Renal pelvis (tissue), 4 donors: ENCODE measurements around the gene PRM3. TPM values are rescaled to one million over a fixed set of nuclear protein-coding genes. Genes with fewer than 3 reads are reported as not detected.

Source experiments
- DNase-seq: peaks from one replicate; pipeline ENCODE4 v3.0.0-alpha.2; 2013
- polyA plus RNA-seq, 3 donors: library from polyadenylated mRNA; unstranded; fragments of 120-200 nt; gene quantifications; one replicate each; pipeline ENCODE4 v1.2.1, GENCODE V29; 2013; ENCODE audit not compliant: insufficient read length in 3 of 3

The PRM3 gene
- polyA plus RNA-seq, 3 donors: not detected

DNA sequence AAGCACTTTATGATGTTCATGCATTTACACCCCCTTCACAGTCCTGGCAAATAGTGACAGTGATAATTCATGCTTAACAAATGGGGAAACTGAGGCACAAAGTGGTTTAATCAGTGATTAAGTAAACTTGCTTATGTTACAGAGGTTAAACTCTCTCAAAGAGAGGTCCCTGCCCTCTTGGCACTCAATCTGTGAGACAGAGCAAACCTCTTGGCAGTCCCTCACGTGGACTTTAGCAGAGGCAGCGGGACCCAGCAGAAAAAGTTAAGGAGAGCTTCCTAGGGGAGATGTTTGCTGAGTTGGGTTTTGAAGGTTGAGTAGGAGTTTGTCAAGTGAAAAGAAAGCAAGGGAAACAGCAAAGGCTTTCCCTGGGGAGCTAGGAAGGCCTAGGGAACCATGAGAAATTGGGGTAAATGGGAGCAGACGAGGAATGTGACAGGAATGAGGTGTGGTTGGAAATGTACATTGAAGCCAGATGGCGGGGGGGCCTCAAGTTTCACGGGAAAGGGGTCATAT lies 28.1 kb downstream of the PRM3 start:
- no peak for DNase-seq

DNA sequence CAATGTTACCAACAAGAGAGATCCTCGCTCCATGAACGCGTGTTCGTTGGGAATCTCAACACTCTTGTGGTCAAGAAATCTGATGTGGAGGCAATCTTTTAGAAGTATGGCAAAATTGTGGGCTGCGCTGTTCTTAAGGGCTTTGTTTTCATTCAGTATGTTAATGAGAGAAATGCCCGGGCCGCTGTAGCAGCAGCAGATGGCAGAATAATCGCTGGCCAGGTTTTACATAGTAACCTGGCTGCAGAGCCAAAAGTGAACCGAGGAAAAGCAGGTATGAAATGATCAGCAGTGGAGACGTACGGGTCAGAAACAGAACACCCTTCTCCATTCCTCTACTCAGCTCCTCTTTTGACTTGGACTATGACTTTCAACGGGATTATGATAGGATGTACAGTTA lies 30.8 kb downstream of the PRM3 start:
- no peak for DNase-seq

DNA sequence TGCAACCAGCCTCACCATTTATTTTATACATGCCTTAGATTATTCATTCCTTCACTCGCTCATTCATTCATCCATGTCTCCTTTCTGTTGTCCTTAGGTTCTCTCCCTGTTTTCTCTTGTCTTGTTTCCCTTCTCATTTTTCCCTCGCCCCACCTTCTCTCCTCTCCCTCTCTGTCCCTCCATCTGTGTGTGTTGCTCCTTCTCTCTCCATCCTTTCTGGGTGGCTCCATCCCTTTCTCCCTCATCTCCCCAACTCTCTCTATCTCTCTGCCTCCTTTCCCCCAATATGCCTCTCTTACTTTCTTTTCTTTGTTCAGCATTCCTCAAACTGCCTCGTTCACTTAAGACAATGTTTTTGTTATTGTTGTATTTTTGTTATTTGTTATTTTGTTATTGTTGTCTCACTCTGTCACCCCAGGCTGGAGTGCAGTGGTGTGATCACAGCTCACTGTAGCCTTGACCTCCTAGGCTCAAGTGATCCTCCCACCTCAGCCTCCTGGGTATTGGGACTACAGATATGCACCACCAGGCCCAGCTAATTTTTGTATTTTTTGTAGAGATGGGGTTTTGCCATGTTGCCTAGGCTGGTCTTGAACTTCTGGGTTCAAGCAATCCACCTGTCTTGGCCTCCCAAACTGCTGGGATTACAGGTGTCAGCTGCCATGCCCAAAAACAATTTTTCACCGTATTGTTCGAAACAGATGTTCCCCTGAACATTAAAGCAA lies 31.8 kb downstream of the PRM3 start:
- no peak for DNase-seq

DNA sequence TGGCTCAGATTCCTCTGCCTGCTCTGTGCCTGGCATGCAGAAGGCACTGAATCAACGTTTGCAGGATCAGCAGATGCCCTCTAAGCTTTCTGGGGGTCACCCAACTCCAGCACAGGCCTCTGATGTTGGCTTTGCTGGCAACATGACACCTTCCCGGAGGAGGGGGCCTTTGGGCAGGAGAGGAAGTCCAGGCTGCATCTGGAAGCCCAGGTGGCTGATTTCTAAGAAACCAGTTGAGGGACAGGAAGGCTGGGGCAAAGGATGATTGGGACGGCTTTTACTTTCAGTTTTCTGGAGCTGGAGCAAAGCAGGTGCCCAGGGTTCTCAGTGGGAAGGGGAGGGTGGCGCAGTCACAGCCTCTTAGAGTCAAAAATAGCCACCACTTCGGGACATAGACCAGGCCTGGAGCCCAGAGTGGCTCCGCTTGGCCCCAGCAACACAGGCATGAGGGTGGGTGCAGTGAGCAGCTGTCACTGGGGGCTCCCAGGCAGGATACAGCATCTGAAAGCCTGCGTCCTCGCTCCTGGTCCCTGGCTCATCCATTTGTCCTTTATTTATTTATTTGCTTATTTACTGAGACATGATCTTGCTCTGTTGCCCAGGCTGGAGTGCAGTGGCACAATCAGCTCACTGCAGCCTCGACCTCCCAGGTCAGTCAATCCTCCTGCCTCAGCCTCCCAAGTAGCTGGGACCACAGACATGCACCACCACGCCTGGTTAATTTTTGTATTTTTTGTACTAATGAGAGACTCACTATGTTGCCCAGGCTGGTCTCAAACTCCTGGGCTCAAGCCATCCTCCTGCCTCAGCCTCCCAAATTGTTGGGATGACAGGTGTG lies 32.6 kb downstream of the PRM3 start:
- no peak for DNase-seq

DNA sequence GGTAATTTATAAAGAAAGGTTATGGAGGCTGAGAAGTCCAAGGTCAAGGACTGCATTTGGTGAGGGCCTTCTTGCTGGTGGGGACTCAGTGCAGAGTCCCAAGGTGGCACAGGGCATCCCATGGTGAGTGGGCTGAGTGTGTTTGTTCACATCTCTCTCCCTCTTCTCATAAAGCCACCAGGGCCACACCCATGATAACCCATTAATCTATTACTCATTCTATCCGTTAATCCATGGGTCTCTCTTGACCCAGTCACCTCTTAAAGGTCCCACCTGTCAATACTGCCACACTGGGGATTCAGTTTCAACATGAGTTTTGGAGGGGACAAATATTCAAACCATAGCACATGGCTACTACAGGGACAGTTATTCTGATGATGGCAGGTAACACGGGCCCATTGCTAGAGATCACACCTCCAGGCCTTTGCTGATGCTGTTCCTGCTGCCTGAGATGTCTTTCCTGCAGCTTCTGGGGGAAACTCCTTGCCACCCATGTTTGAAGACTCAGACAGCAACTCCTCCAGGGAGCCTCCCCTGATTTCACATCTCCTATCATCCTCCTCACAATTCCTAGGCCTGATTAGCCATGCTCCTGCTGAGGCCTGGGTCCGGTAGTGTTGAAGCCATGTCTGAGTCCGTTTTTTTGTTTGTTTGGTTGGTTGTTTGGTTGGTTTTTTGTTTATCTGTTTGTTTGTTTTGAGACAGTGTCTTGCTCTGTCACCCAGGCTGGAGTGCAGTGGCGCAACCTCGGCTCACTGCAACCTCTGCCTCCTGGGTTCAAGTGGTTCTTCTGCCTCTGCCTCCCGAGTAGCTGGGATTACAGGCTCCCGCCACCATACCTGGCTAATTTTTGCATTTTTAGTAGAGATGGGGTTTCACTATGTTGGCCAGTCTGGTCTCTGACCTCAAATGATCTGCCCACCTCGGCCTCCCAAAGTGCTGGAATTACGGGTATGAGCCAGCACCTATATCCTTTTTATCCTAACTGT lies 33.5 kb downstream of the PRM3 start:
- DNase-seq: no peak

DNA sequence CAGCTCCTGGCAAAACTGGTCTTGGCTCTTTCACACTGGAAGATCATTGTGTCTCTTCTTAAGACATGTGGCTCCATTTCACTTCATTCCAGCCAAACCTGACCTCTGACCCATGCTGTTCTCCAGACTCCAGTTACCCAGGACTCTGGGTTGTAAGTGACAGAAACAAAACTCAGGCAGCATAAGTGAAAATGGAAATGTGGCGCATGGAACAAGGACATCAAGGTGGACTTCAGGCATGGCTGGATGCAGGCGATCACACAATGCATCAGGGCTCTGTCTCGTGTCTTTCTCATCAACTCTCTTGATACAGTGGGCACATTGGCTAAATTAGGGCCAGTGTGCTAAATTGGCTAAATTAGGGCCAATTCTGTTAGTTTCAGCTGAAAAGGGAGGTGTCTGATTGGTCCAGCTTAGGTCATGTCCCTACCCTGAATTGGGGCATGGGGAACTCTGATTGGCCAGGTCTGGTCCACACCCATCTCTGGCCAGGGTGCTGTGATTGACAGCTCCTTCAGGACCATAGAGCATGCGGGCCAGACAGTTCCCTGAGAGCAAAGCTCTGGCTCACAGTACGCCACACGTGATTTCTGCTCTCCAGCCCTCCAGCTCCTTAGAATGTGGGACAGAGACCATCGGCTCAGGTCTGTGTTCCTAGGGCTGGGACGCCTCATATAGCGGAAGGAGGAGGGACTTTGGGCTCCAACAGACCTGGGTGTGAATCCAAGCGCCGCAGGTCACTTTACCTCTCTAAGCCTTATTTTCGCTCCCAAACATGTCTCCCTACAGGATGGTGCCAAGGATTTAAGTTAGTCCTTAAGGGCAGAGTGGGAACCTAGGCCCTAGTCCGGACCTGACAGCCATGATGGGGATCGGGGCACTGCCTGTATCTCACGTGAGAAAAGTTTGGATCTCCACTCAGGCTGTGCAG lies 34.9 kb downstream of the PRM3 start:
- DNase-seq: no peak

DNA sequence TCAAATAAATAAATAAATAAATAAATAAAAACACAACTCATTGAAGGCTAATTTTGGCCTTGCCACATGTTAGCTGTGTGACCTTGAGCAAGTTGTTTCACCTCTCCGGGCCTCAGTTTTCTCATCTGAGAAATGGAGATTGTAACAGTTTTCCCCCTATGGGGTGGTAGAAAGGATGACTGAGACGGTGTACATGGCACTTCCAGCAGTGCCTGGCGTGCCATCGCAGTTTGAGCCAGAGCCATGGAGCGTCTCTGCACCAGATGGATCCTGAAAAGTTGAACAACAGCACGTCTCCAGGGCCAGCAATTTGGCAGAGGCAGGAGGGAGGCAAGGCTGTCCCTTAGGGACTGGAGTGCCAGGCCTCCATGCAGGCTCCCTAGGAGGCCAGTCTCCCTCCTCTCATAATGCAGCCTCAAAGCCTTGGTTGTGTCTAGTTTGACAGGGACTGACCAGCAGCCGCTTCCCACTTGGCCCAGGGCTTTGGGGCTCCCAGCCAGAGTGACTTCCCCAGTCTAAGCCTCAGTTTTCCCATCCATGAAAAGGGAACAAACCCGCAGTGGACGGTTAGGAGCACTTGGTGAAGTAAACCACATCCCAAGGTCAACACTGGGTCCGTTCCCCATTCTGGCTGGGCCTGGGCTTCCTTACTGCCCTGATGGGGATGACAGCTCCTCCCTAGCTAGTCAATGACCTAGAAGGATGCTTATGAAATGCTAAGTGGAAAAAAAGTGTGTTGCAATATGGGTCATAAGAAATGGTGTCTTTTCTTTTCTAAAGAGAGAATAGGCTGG lies 36.8 kb downstream of the PRM3 start:
- DNase-seq: no peak

DNA sequence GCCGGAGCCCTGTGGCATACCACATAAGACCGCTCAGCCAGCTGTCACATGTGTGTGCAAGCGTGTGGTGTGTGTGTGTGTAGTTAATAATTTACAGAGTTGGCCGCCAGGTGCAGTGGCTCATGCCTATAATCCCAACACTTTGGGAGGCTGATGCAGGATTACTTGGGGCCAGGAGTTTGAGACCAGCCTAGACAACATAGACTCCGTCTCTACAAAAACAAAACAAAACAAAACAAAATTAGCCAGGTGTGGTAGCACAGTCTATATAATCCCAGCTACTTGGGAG lies 37.8 kb downstream of the PRM3 start:
- DNase-seq: no peak

DNA sequence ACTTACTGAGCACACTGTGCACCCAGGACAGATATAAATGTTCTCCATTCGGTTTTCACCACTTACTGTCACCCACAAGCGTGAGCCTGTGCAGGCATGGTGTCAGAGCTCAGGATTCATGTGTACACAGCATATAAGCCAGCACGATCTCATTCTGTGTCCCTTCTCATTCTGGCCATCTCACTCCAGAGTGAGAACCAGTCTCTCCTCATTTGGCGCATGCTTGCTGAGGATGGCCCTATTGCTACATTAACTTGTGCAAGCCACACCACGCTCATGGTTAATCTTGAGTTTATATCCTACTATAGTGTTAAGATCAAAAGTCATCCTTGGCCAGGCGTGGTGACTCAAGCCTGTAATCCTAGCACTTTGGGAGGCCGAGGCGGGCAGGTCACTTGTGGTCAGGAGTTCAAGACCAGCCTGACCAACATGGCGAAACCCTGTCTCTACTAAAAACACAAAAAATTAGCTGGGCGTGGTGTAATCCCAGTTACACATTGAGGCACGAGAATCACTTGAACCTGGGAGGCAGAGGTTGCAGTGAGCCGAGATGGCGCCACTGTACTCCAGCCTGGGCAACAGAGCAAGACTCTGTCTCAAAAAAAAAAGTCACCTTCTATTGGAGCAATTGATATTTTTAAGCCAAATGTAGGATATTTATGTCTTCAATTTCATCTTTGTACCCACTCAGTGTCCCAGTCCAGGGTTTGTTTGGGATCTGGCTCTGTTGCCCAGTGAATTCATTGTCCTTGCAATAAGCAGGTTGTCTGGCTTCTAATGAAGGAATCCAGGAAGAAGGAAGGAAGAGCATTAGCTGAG lies 38.3 kb downstream of the PRM3 start:
- DNase-seq: no peak

DNA sequence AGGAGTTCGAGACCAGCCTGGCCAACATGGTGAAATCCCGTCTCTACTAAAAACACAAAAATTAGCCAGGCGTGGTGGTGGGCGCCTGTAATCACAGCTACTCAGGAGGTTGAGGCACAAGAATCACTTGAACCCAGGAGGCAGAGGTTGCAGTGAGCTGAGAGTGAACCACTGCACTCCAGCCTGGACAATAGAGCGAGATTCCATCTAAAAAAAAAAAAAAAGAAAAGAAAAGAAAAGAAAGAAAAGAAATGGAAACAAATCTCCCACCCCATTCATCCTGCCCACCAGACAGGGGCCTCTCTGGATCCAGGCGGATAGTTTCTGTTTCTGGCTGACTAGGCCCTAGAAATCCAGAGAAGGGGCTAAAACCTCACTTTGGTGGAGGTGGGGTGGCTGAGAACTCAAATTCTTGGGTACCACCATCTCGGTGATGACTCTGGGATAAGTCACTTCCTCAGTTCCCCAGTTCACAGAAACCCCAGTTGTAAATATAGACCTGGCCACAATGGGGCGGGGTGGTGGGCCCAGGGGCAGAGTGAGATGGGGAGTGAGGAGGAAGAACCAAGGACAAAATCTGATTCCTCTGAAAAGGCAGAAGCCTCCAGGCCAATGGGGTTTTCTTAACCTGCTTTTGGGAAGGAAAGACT lies 39.6 kb downstream of the PRM3 start:
- DNase-seq: no peak

DNA sequence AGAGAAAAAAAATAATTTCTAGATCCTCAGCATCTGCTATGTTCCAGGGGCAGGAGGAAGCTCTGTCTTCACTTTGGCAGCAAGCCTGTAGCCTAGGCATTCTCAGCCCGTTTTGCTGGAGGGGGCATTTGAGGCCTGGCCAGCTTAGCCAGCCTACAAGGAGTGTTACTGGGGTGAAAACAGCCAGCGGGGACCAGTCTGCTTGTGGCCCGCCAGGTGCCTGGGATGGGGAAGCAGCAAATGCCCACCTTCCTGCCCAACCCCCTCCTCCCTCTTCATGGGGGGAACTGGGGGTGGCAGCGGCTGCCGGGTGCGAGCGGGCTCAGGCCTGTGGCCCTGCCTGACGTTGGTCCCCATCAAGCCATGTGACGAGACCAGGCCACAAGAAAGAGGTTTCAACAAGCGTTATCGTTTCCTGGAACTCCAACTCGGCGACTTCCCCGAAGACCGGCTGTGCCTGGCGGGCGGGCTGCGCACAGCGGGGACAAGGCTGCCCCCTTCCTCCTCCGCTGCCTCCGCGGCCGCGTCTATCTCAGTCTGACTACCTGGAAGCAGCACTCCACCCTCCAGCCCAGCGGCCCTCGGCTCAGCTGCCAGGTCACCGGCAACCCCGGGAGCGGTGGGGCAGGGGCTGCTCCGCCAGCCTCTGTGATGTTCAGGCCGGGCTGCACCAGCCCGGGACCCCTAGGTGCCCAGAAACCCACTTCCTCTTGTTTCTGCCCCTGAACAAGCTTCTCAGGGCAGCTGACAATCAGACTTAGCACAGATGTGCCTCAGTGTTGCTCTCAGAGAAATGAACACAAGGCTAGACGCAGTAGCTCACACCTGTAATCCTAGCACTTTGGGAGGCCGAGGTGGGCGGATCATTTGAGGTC lies 40.3 kb downstream of the PRM3 start:
- DNase-seq: no peak

DNA sequence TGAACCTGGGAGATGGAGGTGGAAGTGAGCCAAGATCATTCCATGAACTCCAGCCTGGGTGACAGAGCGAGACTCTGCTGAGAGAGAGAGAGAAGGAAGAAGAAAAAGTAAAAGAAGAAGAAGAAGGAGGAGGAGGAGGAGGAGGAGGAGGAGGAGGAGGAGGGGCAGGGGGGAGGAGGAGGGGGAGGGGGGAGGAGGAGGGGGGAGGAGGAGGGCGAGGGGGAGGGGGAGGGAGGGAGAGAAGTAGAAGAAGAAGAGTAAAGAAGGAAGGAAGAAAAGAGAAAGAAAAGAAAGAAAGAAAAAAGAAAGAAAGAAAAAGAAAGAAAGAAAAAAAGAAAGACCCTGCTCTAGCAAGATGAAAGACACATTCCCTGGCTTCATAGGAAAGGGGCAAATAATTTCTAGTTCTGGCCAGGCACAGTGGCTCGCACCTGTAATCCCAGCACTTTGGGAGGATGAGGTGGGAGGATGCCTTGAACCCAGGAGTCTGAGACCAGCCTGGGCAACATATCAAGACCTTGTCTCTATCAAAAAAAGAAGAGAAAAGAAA lies 41.1 kb downstream of the PRM3 start:
- no peak for DNase-seq

DNA sequence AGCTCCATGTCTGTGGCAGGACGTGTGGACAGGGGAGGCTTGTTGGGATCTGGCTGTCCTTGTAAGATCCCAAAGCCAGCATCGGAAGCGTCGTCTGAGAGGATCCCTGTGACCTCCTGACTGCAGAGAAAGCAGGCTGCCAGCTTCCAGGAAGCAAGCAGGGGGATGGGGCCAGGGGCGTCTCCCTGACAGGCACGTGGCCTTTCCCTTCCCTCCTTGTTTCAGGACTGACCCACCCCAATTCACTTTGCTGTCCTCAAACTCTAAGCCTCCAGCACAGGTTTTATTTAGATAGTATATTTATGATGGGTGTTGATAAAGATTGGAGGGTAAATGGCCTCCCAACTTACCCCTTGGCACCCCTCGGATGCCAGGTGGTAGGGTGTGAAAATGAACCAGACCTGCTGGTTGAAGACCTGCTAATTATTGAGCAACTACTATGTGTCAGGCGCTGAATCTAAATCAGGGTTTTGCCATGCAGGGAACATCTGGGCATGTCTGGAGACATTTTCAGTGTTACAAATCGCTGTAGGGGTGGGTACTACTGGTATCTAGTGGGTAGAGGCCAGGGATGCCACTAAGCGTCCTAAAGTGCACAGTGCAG lies 42.0 kb downstream of the PRM3 start:
- DNase-seq: no peak

DNA sequence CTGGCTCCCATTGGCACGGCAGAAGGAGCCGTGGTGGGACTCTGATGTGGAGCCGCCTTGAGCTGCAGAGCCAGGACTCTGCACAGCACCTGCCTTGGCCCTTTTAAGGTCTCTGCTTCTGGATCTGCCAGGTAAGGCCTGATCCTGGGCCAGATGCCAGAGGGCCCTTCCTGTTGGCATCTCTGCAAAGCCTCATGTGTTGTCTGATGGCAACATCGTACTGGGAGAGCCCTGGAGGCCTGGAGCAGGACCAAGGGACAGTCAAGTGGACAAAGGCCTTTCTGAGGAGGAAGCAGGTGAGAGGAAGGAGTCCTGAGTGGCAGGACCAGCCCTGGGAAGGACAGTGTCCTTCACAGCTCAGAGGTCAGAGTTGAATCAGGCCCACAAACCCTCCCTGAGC lies 43.5 kb downstream of the PRM3 start:
- DNase-seq: no peak

DNA sequence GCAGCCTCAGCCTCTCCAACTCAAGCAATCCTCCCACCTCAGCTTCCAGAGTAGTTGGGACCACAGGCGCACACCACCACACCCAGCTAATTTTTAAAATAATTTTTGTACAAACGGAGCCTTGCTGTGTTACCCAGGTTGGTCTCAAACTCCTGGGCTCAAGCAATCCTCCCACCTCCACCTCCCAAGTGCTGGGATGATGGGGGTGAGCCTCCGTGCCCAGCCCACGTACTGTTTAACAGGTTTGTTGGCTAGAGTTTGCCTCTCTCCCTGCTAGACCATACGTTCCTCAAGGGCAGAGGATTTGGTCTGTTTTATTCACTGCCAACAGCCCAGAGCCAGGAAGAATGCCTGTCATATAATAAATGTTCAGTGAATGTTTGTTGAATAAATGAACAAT lies 44.0 kb downstream of the PRM3 start:
- DNase-seq: no peak

DNA sequence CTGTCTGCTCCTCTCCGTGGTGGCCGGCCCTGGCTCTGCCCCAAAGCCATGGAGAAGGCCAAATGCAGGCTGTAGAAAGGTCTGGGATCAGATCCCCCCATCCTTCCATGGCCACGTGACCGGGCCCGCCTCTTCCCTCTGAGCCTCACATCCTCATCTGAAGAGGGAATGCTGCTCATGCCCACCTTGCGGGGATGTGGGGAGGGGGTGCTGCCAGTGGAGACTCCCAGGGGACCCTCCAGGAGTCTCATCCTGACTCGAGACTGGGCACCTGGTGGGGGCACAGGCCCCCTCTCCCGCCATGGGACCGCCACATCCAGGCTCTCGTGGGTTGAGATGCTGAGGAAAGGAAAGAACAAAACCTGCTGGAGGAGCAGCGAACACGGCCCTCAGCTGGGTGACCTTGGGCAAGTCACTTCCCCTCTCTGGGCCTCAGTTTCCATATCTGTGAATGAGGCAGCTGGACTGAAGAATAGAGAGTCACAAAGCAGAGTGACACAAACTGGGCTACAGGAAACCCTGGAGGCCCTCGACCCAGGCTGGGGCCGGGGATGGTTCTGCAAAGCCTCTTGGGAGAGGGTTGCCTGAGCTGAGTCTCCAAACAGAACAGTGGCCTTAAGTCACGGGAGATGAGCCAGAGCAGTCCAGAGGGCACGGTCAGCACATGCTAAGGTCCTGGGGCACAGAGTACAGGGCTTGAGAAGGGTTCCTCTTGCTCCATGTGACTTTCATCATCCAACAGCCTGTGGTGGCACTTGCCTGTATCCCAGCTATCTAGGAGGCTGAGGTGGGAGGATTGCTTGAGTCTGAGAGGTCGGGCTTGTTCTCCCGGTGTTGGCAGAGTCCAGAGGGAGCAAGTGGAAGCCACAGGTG lies 47.5 kb downstream of the PRM3 start:
- DNase-seq: no peak
